Tibial nerve (tissue), 4 donors: ENCODE data around the gene ADGRG1. TPM values are rescaled to one million over a fixed set of nuclear protein-coding genes. Genes with fewer than 3 reads are reported as not detected.

Experiments used
- DNase-seq, 2 donors: peaks; one replicate each; pipeline ENCODE4 v3.0.0-alpha.2; 2019; ENCODE audit warnings: low spot score in 2 of 2
- H3K27ac ChIP-seq, 4 donors: fragments of 200-600 bp; sonication (generic) in 3 of 4; one replicate each; pipeline ENCODE4 v1.5.1; 2017 to 2019; ENCODE audit warnings: mild to moderate bottlenecking in 1 of 4
- H3K27me3 ChIP-seq, 2 donors: fragments of 200-600 bp; sonication (generic) in 1 of 2; one replicate each; pipeline versions ENCODE4 v1.5.1 to v1.6.0; 2017 to 2019
- H3K36me3 ChIP-seq, 3 donors: fragments of 200-600 bp; sonication (generic); one replicate each; pipeline ENCODE4 v1.5.1; 2018 to 2019
- H3K4me1 ChIP-seq, 4 donors: fragments of 200-600 bp; sonication (generic) in 3 of 4; one replicate each; pipeline ENCODE4 v1.5.1; 2017 to 2019
- H3K4me3 ChIP-seq, 4 donors: fragments of 200-600 bp; sonication (generic) in 3 of 4; one replicate each; pipeline ENCODE4 v1.5.1; 2017 to 2019; ENCODE audit warnings: mild to moderate bottlenecking in 1 of 4, moderate library complexity in 1 of 4
- H3K9me3 ChIP-seq, 4 donors: fragments of 200-600 bp; sonication (generic) in 3 of 4; one replicate each; pipeline ENCODE4 v1.5.1; 2017 to 2019
- CTCF ChIP-seq, 5 experiments: fragments of 200-600 bp in 3 of 5; fragments of 450-650 bp in 2 of 5; sonication (generic) in 3 of 5; IDR thresholded peaks; one replicate each; pipeline ENCODE4 v1.5.1; 2016 to 2019; ENCODE audit warnings: antibody characterized with exemption in 5 of 5, mild to moderate bottlenecking in 3 of 5, moderate library complexity in 2 of 5
- EP300 ChIP-seq, 2 donors: sonication (generic); formaldehyde crosslinking; IDR thresholded peaks; one replicate each; pipeline ENCODE4 v1.6.1; 2017; ENCODE audit warnings: antibody characterized with exemption in 2 of 2, mild to moderate bottlenecking in 1 of 2
- POLR2A ChIP-seq, 2 donors: fragments of 450-650 bp; IDR thresholded peaks; one replicate each; pipeline ENCODE4 v1.6.1; 2017; ENCODE audit warnings: antibody characterized with exemption in 2 of 2, mild to moderate bottlenecking in 2 of 2, moderate library complexity in 2 of 2
- WGBS, 2 donors: methylation state at CpG; one replicate each; pipeline ENCODE4 v1.1.5; 2018; 5-methylcytosine and 5-hydroxymethylcytosine counted together
- total RNA-seq, 4 donors: library from RNA; depleted of rRNA; stranded (reverse); fragments of >200 nt; gene quantifications; one replicate each; pipeline ENCODE4 v1.1.0, GENCODE V29; 2016

Gene ADGRG1
- total RNA-seq, 4 donors from 2014 or later = 9.0 to 59.4 (median 41.8) TPM

GRCh38 chr16:57630931-57631845, 2.8 kb downstream of the ADGRG1 start:
- Histone ChIP-seq H3K27ac (peak overlapping the region in 3 of 4 donors; percentile 44 to 95 (median 86)), H3K36me3 (no peaks in the 10 kb centered on the region), H3K4me3 (peak overlapping the region in 2 of 4 donors; percentile 40 to 43), H3K9me3 (no peaks in the 10 kb centered on the region), H3K27me3 (peaks cover 0 to 12% of the 10 kb centered on the region in 2 donors), H3K4me1 (peaks cover 0 to 79% (median 46%) of the 10 kb centered on the region in 4 donors)
- no peak for DNase-seq
- TF ChIP-seq CTCF (IDR thresholded peaks at IDR 0.05) (no peak), EP300 (IDR thresholded peaks at IDR 0.05) (no peak), POLR2A (IDR thresholded peaks at IDR 0.05) (no peak)
- 65 to 67% methylated on average over 20 to 21 of the region's 21 CpGs for WGBS, 2 donors

GRCh38 chr16:57632568-57632967, 4.1 kb downstream of the ADGRG1 start:
- Histone ChIP-seq H3K9me3 (no peaks in the 10 kb centered on the region), H3K27ac (peak overlapping the region in 2 of 4 donors; percentile 86 to 95), H3K27me3 (peaks cover 0 to 12% of the 10 kb centered on the region in 2 donors), H3K36me3 (no peaks in the 10 kb centered on the region), H3K4me3 (no peak overlapping the region), H3K4me1 (peaks cover 0 to 85% (median 57%) of the 10 kb centered on the region in 4 donors)
- WGBS, 2 donors = 67 to 79% methylated on average over 13 to 14 of the region's 15 CpGs
- no peak for DNase-seq
- TF ChIP-seq EP300 (IDR thresholded peaks at IDR 0.05) (no peak), CTCF (IDR thresholded peaks at IDR 0.05) (no peak), POLR2A (IDR thresholded peaks at IDR 0.05) (no peak)

GRCh38 chr16:57633383-57634064, 5.1 kb downstream of the ADGRG1 start:
- H3K9me3 ChIP-seq = no peaks in the 10 kb centered on the region
- DNase-seq = no peak
- peaks cover 0 to 85% (median 59%) of the 10 kb centered on the region in 4 donors for H3K4me1 ChIP-seq
- H3K36me3 ChIP-seq = no peaks in the 10 kb centered on the region
- TF ChIP-seq EP300 (IDR thresholded peaks at IDR 0.05) (no peak), CTCF (IDR thresholded peaks at IDR 0.05) (no peak), POLR2A (IDR thresholded peaks at IDR 0.05) (no peak)
- peak overlapping the region in 3 of 4 donors; percentile 21 to 95 (median 86) for H3K27ac ChIP-seq
- H3K27me3 ChIP-seq = peaks cover 0 to 7% of the 10 kb centered on the region in 2 donors
- 80 to 83% methylated on average over 8 to 11 of the region's 11 CpGs for WGBS, 2 donors
- no peak overlapping the region for H3K4me3 ChIP-seq

- no peak for DNase-seq
- Histone ChIP-seq H3K27ac (peak overlapping the region in 3 of 4 donors; percentile 21 to 95 (median 86)), H3K27me3 (peaks cover 0 to under 1% of the 10 kb centered on the region in 2 donors), H3K36me3 (no peaks in the 10 kb centered on the region), H3K4me3 (no peak overlapping the region), H3K4me1 (peaks cover 0 to 85% (median 61%) of the 10 kb centered on the region in 4 donors), H3K9me3 (no peaks in the 10 kb centered on the region)
- TF ChIP-seq EP300 (IDR thresholded peaks at IDR 0.05) = peak in 1 of 2 donors; percentile 8
- TF ChIP-seq POLR2A (IDR thresholded peaks at IDR 0.05) = no peak
- WGBS, 2 donors = 42 to 47% methylated on average over 4 of the region's 4 CpGs
These were observed 5.7 kb downstream of the ADGRG1 start for GRCh38 chr16:57634171-57634570.

GRCh38 chr16:57635266-57636097, 7.1 kb downstream of the ADGRG1 start:
- Histone ChIP-seq H3K4me3 (no peak overlapping the region), H3K9me3 (no peaks in the 10 kb centered on the region), H3K27me3 (no peaks in the 10 kb centered on the region), H3K36me3 (no peaks in the 10 kb centered on the region), H3K4me1 (peaks cover 0 to 90% (median 66%) of the 10 kb centered on the region in 4 donors), H3K27ac (peak overlapping the region in 3 of 4 donors; percentile 75 to 95 (median 86))
- DNase-seq = no peak
- TF ChIP-seq EP300 (IDR thresholded peaks at IDR 0.05) (no peak), CTCF (IDR thresholded peaks at IDR 0.05) (no peak), POLR2A (IDR thresholded peaks at IDR 0.05) (no peak)
- 62 to 79% methylated on average over 12 to 16 of the region's 16 CpGs for WGBS, 2 donors
